ENCODE data around the gene SYT11. TPM values are rescaled to one million over a fixed set of nuclear protein-coding genes. Genes with fewer than 3 reads are reported as not detected.

Gene SYT11
- total and polyA plus RNA-seq, 2 of the 8 experiments (the other 6 are each of a cell fraction or from before 2014, with no cell fraction given): 7.2 to 9.6 TPM

DNA sequence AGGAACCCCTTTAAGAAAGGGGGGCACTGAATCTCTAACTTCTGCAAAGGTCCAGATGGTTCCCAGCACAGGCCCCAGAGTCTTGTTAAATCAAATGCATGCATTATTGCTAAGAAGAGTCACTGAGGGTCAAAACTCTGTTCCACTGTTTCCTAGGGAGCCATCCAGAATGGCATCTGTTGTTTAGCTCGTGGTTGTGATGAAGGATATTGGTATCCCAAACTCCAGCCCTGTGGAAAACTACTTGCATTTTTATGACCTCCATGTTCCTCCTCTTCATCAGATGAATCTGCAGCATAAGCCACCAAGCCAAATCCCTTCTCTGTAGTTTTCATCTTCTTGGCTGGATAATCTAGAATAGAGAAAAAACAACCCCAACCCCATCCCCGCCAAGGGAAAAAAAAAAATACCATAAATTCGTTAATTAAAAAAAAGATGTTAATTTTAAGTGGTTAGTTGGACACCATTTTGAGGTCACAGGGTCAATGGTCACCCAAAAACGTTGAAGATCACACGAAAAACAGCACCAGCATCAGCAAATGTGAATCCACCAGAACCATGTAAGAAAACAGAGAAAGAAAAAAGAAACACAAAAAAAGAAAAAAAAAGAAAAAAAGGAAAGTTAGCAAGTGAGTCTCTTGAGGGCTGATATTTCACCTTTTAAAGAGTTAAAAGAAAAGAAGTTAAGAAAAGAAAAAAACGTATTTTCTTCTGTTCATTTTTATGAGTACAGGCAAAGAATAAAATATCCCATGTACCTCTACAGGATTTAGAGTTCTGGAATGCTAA, 54.8 kb downstream of the SYT11 start (continued):
- no peak for TF ChIP-seq JUND (IDR thresholded peaks at IDR 0.05; ENCODE audit: low read length)
- TF ChIP-seq TBP (IDR thresholded peaks at IDR 0.05; ENCODE audit: low read depth, low read length): no peak
- no peak for TF ChIP-seq YY1 (IDR thresholded peaks at IDR 0.05; ENCODE audit: low read depth, low read length)
- TF ChIP-seq RAD21 (IDR thresholded peaks at IDR 0.05 in 1 of 2, conservative IDR thresholded peaks at IDR 0.05 in 1 of 2; ENCODE audit: low read depth in 2 of 2, low read length in 2 of 2): no peak
- TF ChIP-seq, protein P1, sequence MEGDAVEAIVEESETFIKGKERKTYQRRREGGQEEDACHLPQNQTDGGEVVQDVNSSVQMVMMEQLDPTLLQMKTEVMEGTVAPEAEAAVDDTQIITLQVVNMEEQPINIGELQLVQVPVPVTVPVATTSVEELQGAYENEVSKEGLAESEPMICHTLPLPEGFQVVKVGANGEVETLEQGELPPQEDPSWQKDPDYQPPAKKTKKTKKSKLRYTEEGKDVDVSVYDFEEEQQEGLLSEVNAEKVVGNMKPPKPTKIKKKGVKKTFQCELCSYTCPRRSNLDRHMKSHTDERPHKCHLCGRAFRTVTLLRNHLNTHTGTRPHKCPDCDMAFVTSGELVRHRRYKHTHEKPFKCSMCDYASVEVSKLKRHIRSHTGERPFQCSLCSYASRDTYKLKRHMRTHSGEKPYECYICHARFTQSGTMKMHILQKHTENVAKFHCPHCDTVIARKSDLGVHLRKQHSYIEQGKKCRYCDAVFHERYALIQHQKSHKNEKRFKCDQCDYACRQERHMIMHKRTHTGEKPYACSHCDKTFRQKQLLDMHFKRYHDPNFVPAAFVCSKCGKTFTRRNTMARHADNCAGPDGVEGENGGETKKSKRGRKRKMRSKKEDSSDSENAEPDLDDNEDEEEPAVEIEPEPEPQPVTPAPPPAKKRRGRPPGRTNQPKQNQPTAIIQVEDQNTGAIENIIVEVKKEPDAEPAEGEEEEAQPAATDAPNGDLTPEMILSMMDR (IDR thresholded peaks at IDR 0.05; ENCODE audit: control extremely low read depth in 1 of 3, insufficient read depth in 1 of 3, low read depth in 1 of 3, low read length in 3 of 3): no peak
- no peak for TF ChIP-seq ASH2L (IDR thresholded peaks at IDR 0.05; ENCODE audit: low read length)
- no peak for TF ChIP-seq PHF8 (conservative IDR thresholded peaks at IDR 0.05; ENCODE audit: low read depth, low read length)
- no peak for TF ChIP-seq SRF (IDR thresholded peaks at IDR 0.05; ENCODE audit: low read depth, low read length)
- no peak for TF ChIP-seq RBBP5 (IDR thresholded peaks at IDR 0.05; ENCODE audit: borderline replicate concordance, low read depth, low read length)
- TF ChIP-seq GTF2F1 (IDR thresholded peaks at IDR 0.05; ENCODE audit: borderline replicate concordance, low read depth, low read length): no peak
